SK-N-SH (cell line): Measurements from ENCODE around the gene AP1S1. TPM values are rescaled to one million over a fixed set of nuclear protein-coding genes. Genes with fewer than 3 reads are reported as not detected.

Experiments
- CTCF ChIA-PET: fragments of 300-600, 350-600 bp; formaldehyde crosslinking; extraction: SDS; loops from one replicate; lab custom pipeline; 2021; lab: Yijun Ruan, JAX
- POLR2A ChIA-PET: fragments of 350-600 bp; sonication (Branson Sonifier 250); formaldehyde crosslinking; extraction: SDS; loops from one replicate; lab custom pipeline; 2020; ENCODE audit warnings: antibody characterized with exemption, inconsistent platforms; lab: Yijun Ruan, JAX
- DNase-seq: peaks from one replicate; pipeline ENCODE4 v3.0.0; 2012
- H2AFZ ChIP-seq: fragments of 200-600 bp; sonication (generic); 2 replicates; pipeline ENCODE4 v1.8.1; 2016; ENCODE audit warnings: antibody characterized with exemption, mild to moderate bottlenecking, low read depth
- H3F3A ChIP-seq: fragments of 200-600 bp; sonication (generic); replicated peaks from 2 replicates; pipeline ENCODE3; 2016; ENCODE audit warnings: antibody characterized with exemption, mild to moderate bottlenecking; ENCODE audit not compliant: insufficient read depth
- H3K27ac ChIP-seq, 2 experiments: fragments of 200-500 bp in 1 of 2; fragments of 200-600 bp in 1 of 2; sonication (Bioruptor generic) in 1 of 2; sonication (generic), shearing (Covaris generic) in 1 of 2; 2 replicates each; pipeline versions ENCODE4 v1.5.1 to v1.6.1; 2014 to 2016; ENCODE audit warnings: low read depth in 2 of 2, inconsistent platforms in 1 of 2, low read length in 1 of 2, mild to moderate bottlenecking in 1 of 2, mixed read lengths in 1 of 2
- H3K27me3 ChIP-seq: fragments of 200-600 bp; sonication (generic), shearing (Covaris generic); 2 replicates; pipeline ENCODE4 v1.6.1; 2016; ENCODE audit warnings: mixed run types; ENCODE audit not compliant: insufficient read depth
- H3K36me3 ChIP-seq, 2 experiments: fragments of 200-500 bp in 1 of 2; fragments of 200-600 bp in 1 of 2; sonication (Bioruptor generic) in 1 of 2; sonication (generic) in 1 of 2; replicated peaks in 1 of 2; 2 replicates each; pipeline versions ENCODE3 to v1.5.1; 2014 to 2016; ENCODE audit warnings: low read length in 1 of 2, mild to moderate bottlenecking in 1 of 2; ENCODE audit not compliant: insufficient read depth in 2 of 2, control insufficient read depth in 1 of 2
- H3K4me1 ChIP-seq, 2 experiments: fragments of 200-500 bp in 1 of 2; fragments of 200-600 bp in 1 of 2; sonication (Bioruptor generic) in 1 of 2; sonication (generic), shearing (Covaris generic) in 1 of 2; 2 replicates each; pipeline versions ENCODE4 v1.5.1 to v1.6.1; 2014 to 2016; ENCODE audit warnings: low read depth in 1 of 2, low read length in 1 of 2, mixed run types in 1 of 2; ENCODE audit not compliant: insufficient read depth in 2 of 2, control insufficient read depth in 1 of 2
- H3K4me2 ChIP-seq: fragments of 200-600 bp; sonication (generic), shearing (Covaris generic); 2 replicates; pipeline ENCODE4 v1.6.1; 2017; ENCODE audit warnings: mixed run types
- H3K4me3 ChIP-seq, 2 experiments: fragments of 200-500 bp in 1 of 2; fragments of 200-600 bp in 1 of 2; sonication (Bioruptor generic) in 1 of 2; sonication (generic), shearing (Covaris generic) in 1 of 2; 2 replicates each; pipeline versions ENCODE4 v1.5.1 to v1.8.1; 2014 to 2016; ENCODE audit warnings: low read depth in 2 of 2, inconsistent platforms in 1 of 2, low read length in 1 of 2, mild to moderate bottlenecking in 1 of 2, mixed read lengths in 1 of 2, moderate library complexity in 1 of 2
- H3K79me2 ChIP-seq: fragments of 200-600 bp; sonication (generic); 2 replicates; pipeline ENCODE4 v1.8.1; 2017; ENCODE audit warnings: mild to moderate bottlenecking; ENCODE audit not compliant: insufficient read depth
- H3K9ac ChIP-seq: fragments of 200-600 bp; sonication (generic); 2 replicates; pipeline ENCODE4 v1.6.1; 2017; ENCODE audit warnings: mixed run types
- H3K9me2 ChIP-seq: fragments of 200-600 bp; sonication (generic); 2 replicates; pipeline ENCODE4 v1.6.1; 2017; ENCODE audit warnings: mixed run types
- H3K9me3 ChIP-seq: fragments of 200-600 bp; sonication (generic); 2 replicates; pipeline ENCODE4 v1.6.1; 2017; ENCODE audit warnings: mixed run types, mild to moderate bottlenecking, moderate library complexity
- H4K20me1 ChIP-seq: fragments of 200-600 bp; sonication (generic); 2 replicates; pipeline ENCODE4 v1.6.1; 2017; ENCODE audit warnings: mild to moderate bottlenecking, mixed run types; ENCODE audit not compliant: insufficient read depth
- EP300 ChIP-seq, 2 experiments: IDR thresholded peaks; 2 replicates each; pipeline versions ENCODE4 v1.4.0 to v1.6.1; 2012; ENCODE audit warnings: borderline replicate concordance in 1 of 2, low read depth in 1 of 2, low read length in 1 of 2
- FOXJ3 ChIP-seq: sonication (generic); formaldehyde crosslinking; IDR thresholded peaks from 2 replicates; pipeline ENCODE4 v1.5.1; 2020; ENCODE audit warnings: mild to moderate bottlenecking, missing genetic modification reagents
- GABPA ChIP-seq: IDR thresholded peaks from 2 replicates; pipeline ENCODE4 v1.4.0; 2012; ENCODE audit warnings: low read depth, mild to moderate bottlenecking
- MEF2A ChIP-seq: IDR thresholded peaks from 2 replicates; pipeline ENCODE4 v1.4.0; 2012; ENCODE audit warnings: low read depth, borderline replicate concordance
- MXI1 ChIP-seq: IDR thresholded peaks from 2 replicates; pipeline ENCODE4 v1.6.1; 2012; ENCODE audit warnings: mild to moderate bottlenecking, low read depth, low read length, improper control_type of control experiment
- PBX3 ChIP-seq: IDR thresholded peaks from 2 replicates; pipeline ENCODE4; 2012
- POLR2AphosphoS5 ChIP-seq: IDR thresholded peaks from 2 replicates; pipeline ENCODE4 v1.6.1; 2012; ENCODE audit warnings: low read depth, low read length
- RXRA ChIP-seq: IDR thresholded peaks from 2 replicates; pipeline ENCODE4 v1.4.0; 2012; ENCODE audit warnings: low read depth, mild to moderate bottlenecking, borderline replicate concordance
- SIN3A ChIP-seq: IDR thresholded peaks from 2 replicates; pipeline ENCODE4 v1.6.1; 2012; ENCODE audit warnings: low read depth, mild to moderate bottlenecking, low read length, moderate library complexity, borderline replicate concordance
- TAF1 ChIP-seq: IDR thresholded peaks from 2 replicates; pipeline ENCODE4 v1.6.1; 2012; ENCODE audit warnings: low read depth, mild to moderate bottlenecking, low read length, moderate library complexity, borderline replicate concordance
- WGBS: methylation state at CpG from one replicate; pipeline ENCODE4 v1.1.6; 2017; ENCODE audit warnings: low lambda C conversion rate; 5-methylcytosine and 5-hydroxymethylcytosine counted together
- polyA plus RNA-seq, 3 experiments: library from polyadenylated mRNA; depleted of rRNA; stranded (reverse); fragments of >200 nt; gene quantifications; 2 replicates each; pipeline ENCODE4 v1.2.3, GENCODE V29; 2012

AP1S1 gene
- polyA plus RNA-seq, 1 of the 3 experiments (the other 2 are of a cell fraction) = 616 TPM

DNA sequence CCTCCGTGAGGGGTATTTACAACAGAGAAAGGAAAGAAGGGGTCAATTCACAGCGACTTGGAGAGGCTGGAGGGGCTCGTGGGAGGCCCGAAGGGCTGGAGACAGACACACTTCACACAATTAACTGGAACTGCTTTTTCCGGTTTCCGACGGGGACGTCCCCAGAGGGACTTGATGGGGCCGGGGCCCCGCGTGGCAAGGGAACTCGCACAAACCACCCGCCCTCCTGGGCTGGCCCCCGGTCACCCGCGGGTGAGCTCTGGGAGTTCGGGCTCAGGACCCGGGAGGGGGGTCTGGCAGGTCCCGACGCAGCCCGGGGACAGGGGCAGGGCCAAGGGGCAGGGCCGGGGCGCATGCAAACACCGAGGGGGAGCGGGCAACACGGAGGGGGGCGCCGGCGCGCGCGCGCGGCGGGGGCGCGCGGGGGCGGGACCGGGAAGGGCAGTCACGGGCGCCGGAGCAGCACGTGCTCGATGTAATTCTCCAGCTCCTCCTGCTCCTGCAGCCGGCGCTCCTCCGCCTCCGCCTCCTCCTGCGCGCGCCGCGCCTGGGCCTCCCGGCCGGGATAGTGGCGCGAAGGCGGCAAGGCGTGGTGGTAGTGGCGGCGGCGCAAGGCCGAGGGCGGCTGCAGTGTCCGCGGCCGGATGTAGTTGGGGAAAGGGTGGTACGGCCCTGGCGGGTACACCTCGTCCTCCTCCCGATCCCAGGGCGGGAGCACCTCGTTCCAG, 8.4 kb downstream of the AP1S1 start (continued):
- TF ChIP-seq TAF1 = 0 out of 2 replicates have a peak, but pooled peaks have one; percentile 37
- TF ChIP-seq MEF2A = no peak
- no peak for TF ChIP-seq RXRA
- TF ChIP-seq, all 33 proteins: peak for 9

DNA sequence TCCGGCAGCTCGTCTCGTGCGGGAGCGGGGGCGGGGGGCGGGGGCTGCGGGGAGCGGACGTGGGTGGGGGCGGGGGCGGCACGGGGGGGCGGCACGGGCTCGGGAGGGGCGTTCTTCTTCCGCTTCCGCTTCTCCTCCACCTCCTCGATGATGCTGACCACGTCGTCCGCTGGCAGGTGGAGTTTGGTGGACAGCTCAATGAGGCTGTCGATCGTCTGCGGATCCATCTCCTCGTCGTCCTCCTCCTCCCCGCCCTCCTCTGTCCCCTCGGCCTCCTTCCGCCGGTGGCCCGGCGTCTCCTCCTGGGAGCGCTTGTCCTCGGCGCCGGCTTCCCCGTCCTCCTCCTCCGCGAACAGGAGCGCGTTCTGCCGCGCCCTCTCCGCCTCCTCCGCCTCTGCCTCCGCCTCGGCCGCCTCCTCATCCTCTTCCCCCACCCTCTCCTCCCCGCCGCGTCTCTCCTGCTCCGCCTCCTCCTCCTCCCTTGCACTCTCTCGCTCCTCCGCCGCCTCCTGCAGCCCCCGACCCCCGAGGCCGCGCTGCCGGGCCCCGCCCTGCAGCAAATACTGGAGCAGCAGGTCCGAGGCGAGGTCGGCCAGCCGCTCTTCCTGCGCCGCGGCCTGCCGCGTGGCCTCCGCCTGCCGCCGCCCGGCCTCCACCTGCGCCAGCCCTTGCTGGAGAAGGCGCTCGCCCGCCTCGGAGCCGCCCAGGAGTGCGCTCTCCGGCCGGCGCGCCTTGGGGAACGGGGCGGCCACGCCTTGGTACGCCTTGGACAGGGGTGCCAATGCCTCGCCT, 9.2 kb downstream of the AP1S1 start:
- POLR2A ChIA-PET = interaction anchor here (0.6 to 3.0 kb wide), 18 partner anchors 7 to 507 kb away, joined by 3 to 43 read pairs (median 6); partner anchors contain the start of genes ACTL6B, AP1S1, NAT16 and PLOD3
- Histone ChIP-seq H3K9ac (no peak overlapping the region), H3K9me2 (no peaks in the 10 kb centered on the region), H3K4me1 (peaks cover 36 to 49% of the 10 kb centered on the region in 2 experiments), H2AFZ (no peak overlapping the region), H3K4me2 (peak overlapping the region; percentile 98), H3F3A (peaks cover 46% of the 10 kb centered on the region), H3K4me3 (peak overlapping the region; percentile 55 to 56), H3K27me3 (no peaks in the 10 kb centered on the region), H3K36me3 (peaks cover 19 to 23% of the 10 kb centered on the region in 2 experiments), H4K20me1 (peaks cover 24% of the 10 kb centered on the region), H3K9me3 (no peaks in the 10 kb centered on the region), H3K79me2 (no peaks in the 10 kb centered on the region)
- CTCF ChIA-PET = interaction anchor here (0.5 to 3.8 kb wide), 16 partner anchors 7 to 413 kb away, joined by 3 to 21 read pairs (median 4); partner anchors contain the start of genes AP1S1, NAT16, PLOD3 and ZNHIT1
- peak; percentile 88 for DNase-seq
- TF ChIP-seq POLR2AphosphoS5 (peak; percentile 37; the same call in 1 of the 2 replicates), FOXJ3 (no peak), EP300 (IDR thresholded peaks at IDR 0.05; ENCODE audit: borderline replicate concordance in 1 of 2, low read depth in 1 of 2, low read length in 1 of 2) (no peak), RXRA (no peak), MXI1 (0 out of 2 replicates have a peak, but pooled peaks have one; percentile 28), SIN3A (no peak), GABPA (peak; percentile 47; the same call in 1 of the 2 replicates), PBX3 (peak; percentile 11; the same call in 1 of the 2 replicates)
- TF ChIP-seq, all 33 proteins: peak for 4
- 2% methylated on average over 63 of the region's 92 CpGs for WGBS
- H3K27ac ChIP-seq = peak overlapping the region in 1 of 2 experiments; percentile 94; a peak in 2 of 4 replicates
